ENCODE results near the gene SERPINE3.

DNA sequence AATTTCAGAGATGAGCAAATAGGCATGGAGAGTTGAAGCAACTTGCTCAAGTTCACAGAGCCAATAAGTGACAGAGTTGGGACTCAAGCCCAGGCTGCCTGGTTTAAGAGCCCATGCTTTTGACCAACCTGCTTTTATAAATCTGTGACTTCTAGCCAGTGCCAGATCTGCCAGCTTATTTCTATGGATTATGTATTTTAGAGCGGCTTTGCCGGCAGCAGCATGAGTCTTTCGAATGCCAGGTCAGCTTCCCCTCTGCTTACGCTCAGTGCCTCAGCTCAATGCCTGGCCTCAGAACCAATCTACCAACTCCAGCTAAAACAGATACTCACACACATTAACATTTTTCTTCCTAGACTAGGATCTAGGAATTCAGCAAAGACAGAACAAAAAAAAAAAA is 2.3 kb downstream of the SERPINE3 start:
- TF ChIP-seq RAD21 (conservative IDR thresholded peaks at IDR 0.05) = no peak
- TF ChIP-seq CTCF (IDR thresholded peaks at IDR 0.05; ENCODE audit: poor library complexity, severe bottlenecking) = no peak
- TF ChIP-seq TAF1 (IDR thresholded peaks at IDR 0.05; ENCODE audit: low read depth) = no peak
